ENCODE measurements around the gene ELAVL4. TPM values are rescaled to one million over a fixed set of nuclear protein-coding genes. Genes with fewer than 3 reads are reported as not detected.

Gene ELAVL4
- total and polyA plus RNA-seq, 9 donors = not detected

- no peak for TF ChIP-seq CTCF (IDR thresholded peaks at IDR 0.05)
- WGBS, 3 donors = 60 to 70% (median 63%) methylated on average over 3 of the region's 3 CpGs
- intact Hi-C loops (cut with DNase I) = loop anchor here in 1 of 4 donors (10.0 kb wide), 1 partner anchor 58 kb away; no protein-coding TSS in a partner anchor
Measured at GRCh38 chr1:50236656-50237055, 127.9 kb downstream of the ELAVL4 start.

DNA sequence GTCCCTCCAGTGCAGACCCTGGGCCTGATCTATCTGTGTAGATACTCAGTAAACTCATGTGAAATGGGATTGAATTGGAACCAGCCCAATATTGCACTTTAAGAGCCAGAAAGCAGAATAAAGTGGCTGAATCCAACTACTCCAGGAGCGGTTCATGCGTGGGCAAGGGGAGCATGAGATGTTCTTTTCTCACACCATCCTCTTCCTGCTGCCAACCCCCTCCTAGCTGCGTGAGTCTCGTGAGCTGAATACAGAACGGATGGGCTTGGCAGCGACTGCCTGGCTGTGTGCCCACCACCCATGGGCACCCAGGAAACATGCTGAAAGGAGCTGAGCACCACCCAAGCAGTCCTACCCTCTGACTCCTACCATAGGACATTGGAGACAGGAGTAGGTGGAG, 128.3 kb downstream of the ELAVL4 start:
- TF ChIP-seq POLR2A (IDR thresholded peaks at IDR 0.05) (no peak), CTCF (IDR thresholded peaks at IDR 0.05) (no peak), EP300 (IDR thresholded peaks at IDR 0.05) (no peak)
- Histone ChIP-seq H3K9me3 (no peaks in the 10 kb centered on the region), H3K4me1 (ENCODE audit: insufficient read depth) (no peaks in the 10 kb centered on the region), H3K36me3 (no peaks in the 10 kb centered on the region), H3K4me3 (no peak overlapping the region), H3K27ac (no peak overlapping the region), H3K27me3 (no peaks in the 10 kb centered on the region)
- DNase-seq = no peak
- intact Hi-C loops (cut with DNase I) = loop anchor here in 1 of 4 donors (10.0 kb wide), 1 partner anchor 58 kb away; no protein-coding TSS in a partner anchor
- 75 to 85% (median 83%) methylated on average over 6 of the region's 6 CpGs for WGBS, 3 donors

More at GRCh38 chr1:50236656-50237055, 127.9 kb downstream of the ELAVL4 start:
- Histone ChIP-seq H3K27ac (no peak overlapping the region), H3K36me3 (no peaks in the 10 kb centered on the region), H3K4me3 (no peak overlapping the region), H3K4me1 (ENCODE audit: insufficient read depth) (no peaks in the 10 kb centered on the region), H3K27me3 (no peaks in the 10 kb centered on the region), H3K9me3 (no peaks in the 10 kb centered on the region)
- no peak for DNase-seq

DNA sequence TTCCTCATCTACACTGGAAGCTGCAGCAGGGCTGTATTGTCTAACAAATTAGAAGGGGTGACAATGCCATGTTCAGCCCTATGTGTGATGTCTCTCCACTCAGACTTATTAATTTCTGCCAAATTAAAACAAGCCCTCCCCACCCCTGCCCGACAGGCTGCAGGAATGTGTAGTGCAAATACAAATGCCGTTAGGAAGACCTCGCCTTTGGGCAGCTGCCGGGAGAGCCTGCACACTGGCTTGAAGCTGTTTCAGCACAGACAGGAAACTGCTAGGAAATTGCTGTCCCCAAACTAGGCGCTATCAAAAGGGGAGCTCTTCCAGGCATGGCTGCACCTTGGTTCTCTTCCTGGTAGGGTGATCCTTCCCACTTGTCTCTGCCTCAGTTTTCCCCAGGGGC, 135.2 kb downstream of the ELAVL4 start:
- intact Hi-C loops (cut with DNase I) = no loop called here
- no peak for DNase-seq
- no peak for TF ChIP-seq POLR2A (IDR thresholded peaks at IDR 0.05)
- TF ChIP-seq EP300 (IDR thresholded peaks at IDR 0.05) = no peak
- TF ChIP-seq CTCF (IDR thresholded peaks at IDR 0.05) = no peak
- Histone ChIP-seq H3K9me3 (no peaks in the 10 kb centered on the region), H3K27ac (no peak overlapping the region), H3K27me3 (no peaks in the 10 kb centered on the region), H3K4me1 (ENCODE audit: insufficient read depth) (no peaks in the 10 kb centered on the region), H3K4me3 (no peak overlapping the region), H3K36me3 (no peaks in the 10 kb centered on the region)
- 51 to 56% (median 53%) methylated on average over 5 of the region's 5 CpGs for WGBS, 3 donors

- no peaks in the 10 kb centered on the region for H3K36me3 ChIP-seq
- 76 to 85% (median 79%) methylated on average over 1 of the region's 1 CpG for WGBS, 3 donors
- H3K27me3 ChIP-seq = no peaks in the 10 kb centered on the region
- no peaks in the 10 kb centered on the region for H3K9me3 ChIP-seq
- H3K4me1 ChIP-seq (ENCODE audit: insufficient read depth) = no peaks in the 10 kb centered on the region
- H3K4me3 ChIP-seq = no peak overlapping the region
- DNase-seq = no peak
- TF ChIP-seq CTCF (IDR thresholded peaks at IDR 0.05) (no peak), EP300 (IDR thresholded peaks at IDR 0.05) (no peak), POLR2A (IDR thresholded peaks at IDR 0.05) (no peak)
- H3K27ac ChIP-seq = no peak overlapping the region
- intact Hi-C loops (cut with DNase I) = no loop called here
Measured at GRCh38 chr1:50246869-50247268, 138.1 kb downstream of the ELAVL4 start.

Measured in ovary (tissue), 9 donors.